Lower leg skin (tissue), 4 donors: Measurements from ENCODE around the gene USP11. TPM values are rescaled to one million over a fixed set of nuclear protein-coding genes. Genes with fewer than 3 reads are reported as not detected.

Experiments
- DNase-seq, 2 donors: peaks; one replicate each; pipeline ENCODE4 v3.0.0-alpha.2; 2019; ENCODE audit warnings: low spot score in 2 of 2
- H3K4me3 ChIP-seq: fragments of 200-600 bp; sonication (generic); 2 replicates; pipeline ENCODE4 v1.5.1; 2017; ENCODE audit warnings: mild to moderate bottlenecking, low read depth; ENCODE audit not compliant: poor library complexity, severe bottlenecking
- POLR2A ChIP-seq, 2 donors: fragments of 450-650 bp; IDR thresholded peaks; one replicate each; pipeline ENCODE4 v1.6.1; 2016 to 2017; ENCODE audit warnings: antibody characterized with exemption in 2 of 2, mild to moderate bottlenecking in 1 of 2, moderate library complexity in 1 of 2
- WGBS, 2 donors: methylation state at CpG; one replicate each; pipeline ENCODE4 v1.1.5; 2018; 5-methylcytosine and 5-hydroxymethylcytosine counted together
- intact Hi-C: fragments of 100-400 bp; cut with DNase I; formaldehyde crosslinking; loops from one replicate; pipeline ENCODE4 v1.15.0; 2023; ENCODE audit warnings: low total_unique reads
- total RNA-seq, 4 donors: library from RNA; depleted of rRNA; stranded (reverse); fragments of >200 nt; gene quantifications; one replicate each; pipeline ENCODE4 v1.1.0, GENCODE V29; 2016
- TF ChIP-seq, protein P1 (sequence below), 3 donors: fragments of 450-650 bp; IDR thresholded peaks; one replicate each; pipeline ENCODE4 v1.5.1; 2016; ENCODE audit warnings: antibody characterized with exemption in 3 of 3, mild to moderate bottlenecking in 3 of 3, moderate library complexity in 2 of 3

The USP11 gene
- total RNA-seq, 4 donors from 2014 or later = 12.8 to 24.9 (median 18.7) TPM

DNA sequence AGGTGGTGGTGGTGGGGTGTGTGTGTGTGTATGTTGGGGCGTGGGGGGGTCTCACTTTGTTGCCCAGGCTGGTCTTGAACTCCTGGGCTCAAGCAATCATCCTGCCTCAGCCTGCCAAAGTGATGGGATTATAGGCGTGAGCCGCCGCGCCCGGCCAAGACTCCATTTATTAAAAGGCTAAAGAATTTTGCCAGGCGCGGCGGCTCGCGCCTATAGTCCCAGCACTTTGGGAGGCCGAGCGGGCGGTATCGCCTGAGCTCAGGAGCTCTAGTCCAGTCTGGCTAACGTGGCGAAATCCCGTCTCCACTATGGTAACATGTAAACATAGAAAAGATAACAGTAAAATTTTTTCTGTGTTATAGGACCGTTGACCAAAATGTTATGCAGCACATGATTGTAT, 42.9 kb upstream of the USP11 start:
- H3K4me3 ChIP-seq = no peak overlapping the region
- 71 to 81% methylated on average over 18 to 19 of the region's 19 CpGs for WGBS, 2 donors
- intact Hi-C loops = loop anchor here (10.0 kb wide), 2 partner anchors 195 to 335 kb away; no protein-coding TSS in a partner anchor

DNA sequence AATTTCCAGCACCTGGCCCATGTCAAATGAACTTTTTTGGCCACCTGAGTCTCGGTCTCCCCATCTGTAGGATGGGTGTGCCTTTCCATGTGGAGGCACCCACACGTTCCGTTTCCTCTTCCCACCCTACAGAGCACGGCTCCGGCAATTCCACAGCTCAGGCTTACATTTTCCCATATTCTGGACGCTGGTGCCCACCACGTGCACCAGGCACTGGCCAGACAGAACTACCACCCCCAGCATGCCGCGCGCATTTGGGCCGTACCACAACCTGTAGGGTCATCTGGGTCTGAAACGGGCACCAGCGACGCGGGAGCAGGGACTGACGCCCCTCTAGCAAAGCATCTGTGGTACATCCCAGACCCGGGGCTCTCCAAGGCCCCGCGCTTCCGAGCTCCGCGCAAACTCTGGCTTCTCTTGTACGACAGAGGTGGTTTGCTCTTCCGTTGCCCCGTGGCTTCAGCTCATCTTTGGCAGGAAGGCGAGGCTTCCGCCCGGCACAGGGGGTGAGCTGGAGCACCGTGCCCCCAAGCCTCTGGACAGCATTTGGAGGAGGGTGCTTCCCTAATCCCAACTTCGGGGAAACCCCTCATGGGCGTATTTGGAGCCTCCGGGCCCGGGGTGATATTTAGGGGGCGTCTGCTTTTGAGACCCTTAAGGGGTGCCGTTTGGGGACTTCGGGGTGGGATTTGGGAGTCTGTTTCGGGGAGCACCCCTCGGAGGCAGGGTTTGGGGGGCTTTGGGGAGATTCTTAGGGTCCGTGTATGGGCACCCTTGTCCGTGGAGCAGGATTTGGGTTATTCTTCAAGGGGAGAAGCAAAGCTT, 42.2 kb upstream of the USP11 start:
- DNase-seq = peak; percentile 79 to 95
- H3K4me3 ChIP-seq = peak overlapping the region; percentile 63
- intact Hi-C loops = loop anchor here (10.0 kb wide), 2 partner anchors 194 to 334 kb away; no protein-coding TSS in a partner anchor
- TF ChIP-seq, protein P1, sequence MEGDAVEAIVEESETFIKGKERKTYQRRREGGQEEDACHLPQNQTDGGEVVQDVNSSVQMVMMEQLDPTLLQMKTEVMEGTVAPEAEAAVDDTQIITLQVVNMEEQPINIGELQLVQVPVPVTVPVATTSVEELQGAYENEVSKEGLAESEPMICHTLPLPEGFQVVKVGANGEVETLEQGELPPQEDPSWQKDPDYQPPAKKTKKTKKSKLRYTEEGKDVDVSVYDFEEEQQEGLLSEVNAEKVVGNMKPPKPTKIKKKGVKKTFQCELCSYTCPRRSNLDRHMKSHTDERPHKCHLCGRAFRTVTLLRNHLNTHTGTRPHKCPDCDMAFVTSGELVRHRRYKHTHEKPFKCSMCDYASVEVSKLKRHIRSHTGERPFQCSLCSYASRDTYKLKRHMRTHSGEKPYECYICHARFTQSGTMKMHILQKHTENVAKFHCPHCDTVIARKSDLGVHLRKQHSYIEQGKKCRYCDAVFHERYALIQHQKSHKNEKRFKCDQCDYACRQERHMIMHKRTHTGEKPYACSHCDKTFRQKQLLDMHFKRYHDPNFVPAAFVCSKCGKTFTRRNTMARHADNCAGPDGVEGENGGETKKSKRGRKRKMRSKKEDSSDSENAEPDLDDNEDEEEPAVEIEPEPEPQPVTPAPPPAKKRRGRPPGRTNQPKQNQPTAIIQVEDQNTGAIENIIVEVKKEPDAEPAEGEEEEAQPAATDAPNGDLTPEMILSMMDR (IDR thresholded peaks at IDR 0.05) = no peak
- TF ChIP-seq POLR2A (IDR thresholded peaks at IDR 0.05) = no peak
- WGBS, 2 donors = 6 to 25% methylated on average over 10 to 35 of the region's 40 CpGs

More for the DNA sequence above, 42.9 kb upstream of the USP11 start:
- TF ChIP-seq POLR2A (IDR thresholded peaks at IDR 0.05) = no peak
- TF ChIP-seq, protein P1 (IDR thresholded peaks at IDR 0.05) = no peak
- DNase-seq = no peak

DNA sequence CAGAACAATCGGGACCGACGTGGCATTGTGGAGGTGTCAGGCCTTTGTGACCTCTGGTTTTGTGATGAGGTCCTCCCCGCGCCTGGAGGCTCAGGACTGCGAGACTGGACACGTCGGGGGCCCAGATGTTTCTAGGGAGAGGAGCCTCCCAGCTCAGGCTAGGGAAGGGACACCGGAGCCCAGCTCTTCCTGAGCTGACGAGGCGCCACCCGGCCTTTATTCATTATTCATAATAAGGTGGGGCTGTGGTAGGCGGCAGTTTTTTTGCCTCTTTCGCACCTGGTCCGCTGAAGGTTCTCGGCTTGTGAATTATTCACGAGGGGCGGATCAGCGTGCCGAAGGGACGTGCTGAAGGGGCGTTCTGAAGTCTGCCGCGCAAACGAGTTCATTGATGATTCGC, 41.5 kb upstream of the USP11 start:
- H3K4me3 ChIP-seq = peak overlapping the region; percentile 63
- DNase-seq = no peak
- no peak for TF ChIP-seq POLR2A (IDR thresholded peaks at IDR 0.05)
- TF ChIP-seq, protein P1 (IDR thresholded peaks at IDR 0.05) = no peak
- intact Hi-C loops = loop anchor here (10.0 kb wide), 2 partner anchors 193 to 333 kb away; no protein-coding TSS in a partner anchor
- 1 to 31% methylated on average over 18 to 26 of the region's 26 CpGs for WGBS, 2 donors

DNA sequence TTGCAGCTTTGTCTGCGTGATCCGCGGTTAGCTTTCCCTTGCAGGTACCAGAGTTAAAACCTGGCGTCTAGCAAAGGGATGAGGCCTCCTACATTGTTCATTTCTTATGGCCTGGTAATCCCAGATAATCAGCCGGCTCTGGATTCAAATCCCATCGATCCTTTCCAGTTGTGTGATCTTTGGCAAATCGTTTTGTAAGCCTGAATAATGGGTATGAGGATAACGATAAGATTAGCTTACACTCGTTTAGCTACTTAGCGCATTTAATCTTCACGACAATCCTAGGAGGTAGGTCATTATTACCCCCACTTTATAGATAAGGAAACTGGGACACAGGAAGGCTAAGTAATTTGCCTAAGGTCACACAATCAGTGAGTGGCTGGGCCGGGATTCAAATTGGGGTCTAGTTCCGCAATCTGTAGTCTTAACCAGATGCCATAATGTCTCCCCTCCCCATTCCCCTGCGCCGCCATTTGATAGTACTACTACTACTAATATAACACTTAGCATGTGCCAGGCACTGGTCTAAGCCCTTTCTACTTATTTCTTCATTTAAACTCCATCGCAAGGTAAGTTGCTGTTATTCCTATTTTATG, 40.9 kb upstream of the USP11 start:
- no peak overlapping the region for H3K4me3 ChIP-seq
- intact Hi-C loops = loop anchor here (10.0 kb wide), 2 partner anchors 193 to 333 kb away; no protein-coding TSS in a partner anchor
- TF ChIP-seq, protein P1 (IDR thresholded peaks at IDR 0.05) = no peak
- no peak for TF ChIP-seq POLR2A (IDR thresholded peaks at IDR 0.05)
- no peak for DNase-seq
- 63% methylated on average over 16 of the region's 16 CpGs for WGBS, 2 donors

DNA sequence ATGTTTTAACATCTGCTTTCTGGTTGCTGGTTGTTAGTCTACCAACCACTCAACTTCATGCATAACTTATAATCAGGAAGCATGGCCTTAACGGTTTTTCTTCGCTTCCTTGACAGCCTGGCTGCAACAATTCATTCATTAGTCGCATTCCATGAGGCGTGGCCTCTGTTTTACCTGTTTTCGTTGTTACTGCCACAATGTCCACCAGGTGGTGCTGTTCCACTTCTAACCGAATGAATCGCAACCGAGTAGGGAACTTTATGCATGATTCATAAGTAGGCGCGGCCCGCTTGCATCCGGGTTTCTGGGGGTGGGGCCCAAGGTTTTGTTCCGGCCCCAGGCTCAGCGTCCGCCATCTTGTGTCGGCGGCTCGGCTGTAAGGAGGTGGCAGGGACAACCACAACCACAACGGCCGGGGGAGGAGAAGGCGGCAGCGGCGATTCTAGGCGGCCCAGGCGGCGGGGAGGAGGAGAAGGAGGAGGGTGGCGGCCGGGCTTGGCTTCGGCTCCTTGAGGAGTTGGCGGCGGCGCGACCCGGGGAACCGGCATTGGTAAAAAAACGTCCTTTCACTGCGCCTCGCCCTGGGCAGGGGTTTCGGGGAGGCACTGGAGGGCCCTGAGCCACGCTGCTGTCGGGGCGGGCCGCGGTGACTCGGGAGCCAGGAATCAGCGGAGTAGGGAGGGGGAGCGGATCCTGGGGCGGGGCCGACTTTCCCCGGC, 39.2 kb upstream of the USP11 start, which contains the start of gene UBA1:
UBA1 (plus strand) TSS at position 355 of the 719 bp plus-strand sequence. CDS start 4,974 bp downstream, outside the sequence.
- peak; percentile 92 to 100 for DNase-seq
- peak within 1 kb of the TSS; percentile 47 for H3K4me3 ChIP-seq
- 0 to 1% methylated on average over 32 to 45 of the region's 50 CpGs for WGBS, 2 donors
- intact Hi-C loops = loop anchor here (10.0 kb wide), 2 partner anchors 191 to 331 kb away; no protein-coding TSS in a partner anchor
- TF ChIP-seq, protein P1 (IDR thresholded peaks at IDR 0.05) = peak in 1 of 3 donors; percentile 50
- peak in 1 of 2 donors; percentile 36 for TF ChIP-seq POLR2A (IDR thresholded peaks at IDR 0.05)
